Tibial artery (tissue), 4 donors: Measurements from ENCODE around the gene SRP72.
A peak's percentile ranks its signal among the peaks of the same experiment; 100 is the strongest.

ENCODE experiments used
- DNase-seq, 2 donors: peaks; one replicate each; pipeline ENCODE4 v3.0.0-alpha.2; 2019
- H3K27ac ChIP-seq, 2 donors: fragments of 200-600 bp; sonication (generic) in 1 of 2; 1 replicate in 1 of 2; 2 replicates in 1 of 2; pipeline ENCODE4 v1.5.1; 2018 to 2019; ENCODE audit warnings: mild to moderate bottlenecking in 1 of 2
- H3K27me3 ChIP-seq, 2 donors: fragments of 200-600 bp; sonication (generic) in 1 of 2; one replicate each; pipeline versions ENCODE4 v1.5.1 to v1.6.0; 2016 to 2019
- H3K36me3 ChIP-seq, 3 donors: fragments of 200-600 bp; sonication (generic) in 2 of 3; one replicate each; pipeline ENCODE4 v1.5.1; 2016 to 2019; ENCODE audit warnings: mild to moderate bottlenecking in 2 of 3
- H3K4me1 ChIP-seq, 4 donors: fragments of 200-600 bp; sonication (generic) in 2 of 4; 1 replicate in 3 of 4; 2 replicates in 1 of 4; pipeline ENCODE4 v1.5.1; 2016 to 2019
- H3K4me3 ChIP-seq, 2 donors: fragments of 200-600 bp; sonication (generic) in 1 of 2; 1 replicate in 1 of 2; 2 replicates in 1 of 2; pipeline ENCODE4 v1.5.1; 2018 to 2019; ENCODE audit warnings: mild to moderate bottlenecking in 2 of 2
- H3K9me3 ChIP-seq, 3 donors: fragments of 200-600 bp; sonication (generic) in 1 of 3; one replicate each; pipeline ENCODE4 v1.5.1; 2016 to 2019
- intact Hi-C: fragments of 100-400 bp; cut with DNase I; formaldehyde crosslinking; loops from one replicate; pipeline ENCODE4 v1.15.0; 2023; ENCODE audit warnings: low total_unique reads
- TF ChIP-seq, protein P1 (sequence below), 2 experiments: fragments of 200-600 bp in 1 of 2; fragments of 450-650 bp in 1 of 2; IDR thresholded peaks; one replicate each; pipeline ENCODE4 v1.5.1; 2017 to 2019; ENCODE audit warnings: antibody characterized with exemption in 2 of 2, mild to moderate bottlenecking in 1 of 2, moderate library complexity in 1 of 2

SRP72 gene

DNA sequence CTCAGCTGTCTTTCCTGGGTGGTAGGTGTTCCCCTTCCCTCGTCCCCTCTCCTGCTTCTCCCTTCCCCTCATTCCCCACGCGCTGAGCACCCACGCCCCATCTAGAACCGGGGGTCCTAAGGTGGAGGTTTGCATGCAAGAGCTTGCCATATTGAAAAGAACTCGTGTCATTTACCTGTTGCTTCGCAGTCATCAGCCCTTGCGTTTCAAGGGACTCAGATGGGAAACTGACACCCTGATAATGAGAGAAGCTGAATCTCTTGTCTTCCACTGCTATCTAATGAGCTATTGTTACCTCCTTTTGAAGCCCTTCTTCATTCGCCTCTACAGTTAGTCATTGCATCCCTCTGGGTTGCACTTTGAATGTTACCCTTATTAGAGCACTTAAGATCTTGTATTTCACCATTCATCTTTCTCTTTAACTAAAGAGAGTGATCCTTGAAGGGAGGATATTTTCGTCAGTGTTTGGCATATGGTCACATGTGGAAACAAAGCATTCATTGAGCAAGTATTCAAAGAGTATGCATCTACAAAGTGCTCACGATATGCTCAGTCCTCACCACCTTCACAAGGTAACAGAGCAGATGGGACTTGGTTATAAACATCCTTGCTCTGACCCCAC lies 63.8 kb downstream of the SRP72 start:
- peak overlapping the region; percentile 56 to 61 for H3K4me3 ChIP-seq
- H3K27me3 ChIP-seq, result peaks cover 0 to 8% of the 10 kb centered on the region in 2 donors
- no peak for DNase-seq
- intact Hi-C loops, result no loop called here
- no peaks in the 10 kb centered on the region for H3K9me3 ChIP-seq
- peaks cover 0 to 13% (median 7%) of the 10 kb centered on the region in 4 donors for H3K4me1 ChIP-seq
- TF ChIP-seq, protein P1, sequence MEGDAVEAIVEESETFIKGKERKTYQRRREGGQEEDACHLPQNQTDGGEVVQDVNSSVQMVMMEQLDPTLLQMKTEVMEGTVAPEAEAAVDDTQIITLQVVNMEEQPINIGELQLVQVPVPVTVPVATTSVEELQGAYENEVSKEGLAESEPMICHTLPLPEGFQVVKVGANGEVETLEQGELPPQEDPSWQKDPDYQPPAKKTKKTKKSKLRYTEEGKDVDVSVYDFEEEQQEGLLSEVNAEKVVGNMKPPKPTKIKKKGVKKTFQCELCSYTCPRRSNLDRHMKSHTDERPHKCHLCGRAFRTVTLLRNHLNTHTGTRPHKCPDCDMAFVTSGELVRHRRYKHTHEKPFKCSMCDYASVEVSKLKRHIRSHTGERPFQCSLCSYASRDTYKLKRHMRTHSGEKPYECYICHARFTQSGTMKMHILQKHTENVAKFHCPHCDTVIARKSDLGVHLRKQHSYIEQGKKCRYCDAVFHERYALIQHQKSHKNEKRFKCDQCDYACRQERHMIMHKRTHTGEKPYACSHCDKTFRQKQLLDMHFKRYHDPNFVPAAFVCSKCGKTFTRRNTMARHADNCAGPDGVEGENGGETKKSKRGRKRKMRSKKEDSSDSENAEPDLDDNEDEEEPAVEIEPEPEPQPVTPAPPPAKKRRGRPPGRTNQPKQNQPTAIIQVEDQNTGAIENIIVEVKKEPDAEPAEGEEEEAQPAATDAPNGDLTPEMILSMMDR (IDR thresholded peaks at IDR 0.05), result no peak
- H3K27ac ChIP-seq, result no peak overlapping the region
- H3K36me3 ChIP-seq, result no peaks in the 10 kb centered on the region

DNA sequence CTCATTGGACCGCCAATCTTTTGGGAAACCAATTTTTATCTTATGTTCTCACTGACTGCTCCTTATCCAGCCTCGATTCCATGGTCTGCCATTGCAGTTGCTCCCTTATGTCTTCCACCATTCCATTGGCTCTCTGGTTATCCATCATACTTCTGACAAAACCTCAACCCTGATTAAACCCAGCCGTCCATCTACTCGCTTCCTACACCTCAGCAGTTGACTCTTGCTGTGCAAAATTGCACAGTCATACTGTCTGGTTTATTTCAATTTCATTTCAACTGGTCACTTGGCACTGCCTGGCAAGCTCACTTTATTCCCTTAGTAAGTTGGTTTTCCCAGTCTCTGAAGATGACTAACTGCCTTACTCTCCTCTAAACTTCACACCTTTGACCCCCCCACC lies 64.4 kb downstream of the SRP72 start:
- TF ChIP-seq, protein P1 (IDR thresholded peaks at IDR 0.05), result no peak
- H3K9me3 ChIP-seq, result no peaks in the 10 kb centered on the region
- H3K4me1 ChIP-seq, result peaks cover 0 to 13% (median 7%) of the 10 kb centered on the region in 4 donors
- no peak for DNase-seq
- H3K4me3 ChIP-seq, result no peak overlapping the region
- H3K27ac ChIP-seq, result no peak overlapping the region
- H3K36me3 ChIP-seq, result no peaks in the 10 kb centered on the region
- intact Hi-C loops, result no loop called here
- H3K27me3 ChIP-seq, result peaks cover 0 to 9% of the 10 kb centered on the region in 2 donors

DNA sequence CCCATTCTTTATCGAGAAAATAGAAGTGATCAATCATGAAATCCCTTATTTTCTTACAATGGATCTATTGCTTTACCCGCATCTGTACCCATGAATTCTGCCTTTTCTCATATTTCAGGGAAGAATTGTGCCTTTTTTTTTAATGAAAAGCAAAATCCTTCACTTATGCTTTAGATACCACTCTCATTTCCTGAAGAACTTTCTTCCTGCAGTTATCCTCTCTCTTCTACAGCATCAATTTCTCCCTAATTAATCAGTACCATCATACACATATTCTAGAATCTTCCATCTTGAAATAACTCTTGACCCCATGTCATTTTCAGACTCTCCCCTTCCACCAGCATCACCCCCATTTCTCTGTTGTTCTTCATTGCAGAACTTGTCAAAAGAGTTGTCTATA lies 64.8 kb downstream of the SRP72 start:
- no peak for DNase-seq
- Histone ChIP-seq H3K9me3 (no peaks in the 10 kb centered on the region), H3K4me3 (no peak overlapping the region), H3K27ac (no peak overlapping the region), H3K4me1 (peaks cover 0 to 13% (median 7%) of the 10 kb centered on the region in 4 donors), H3K27me3 (peaks cover 0 to 9% of the 10 kb centered on the region in 2 donors), H3K36me3 (no peaks in the 10 kb centered on the region)
- intact Hi-C loops, result no loop called here
- TF ChIP-seq, protein P1 (IDR thresholded peaks at IDR 0.05), result no peak

DNA sequence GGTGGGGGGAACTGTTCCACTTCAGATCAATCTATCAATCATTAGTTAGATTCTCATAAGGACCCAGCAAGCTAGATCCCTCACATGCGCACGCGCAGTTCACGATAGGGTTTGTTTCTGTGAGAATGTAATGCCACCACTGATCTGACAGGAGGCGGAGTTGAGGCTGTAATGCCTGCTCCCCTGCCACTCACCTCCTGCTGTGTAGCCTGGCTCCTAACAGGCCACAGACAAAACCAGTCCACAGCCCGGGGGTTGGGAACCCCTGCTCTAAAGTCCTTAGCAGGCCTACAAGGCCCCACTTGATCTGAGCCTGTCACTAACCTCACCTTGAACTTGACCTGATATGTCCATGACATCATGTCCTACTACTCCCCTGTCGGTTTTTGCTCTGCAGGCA lies 68.5 kb downstream of the SRP72 start:
- H3K27ac ChIP-seq, result no peak overlapping the region

DNA sequence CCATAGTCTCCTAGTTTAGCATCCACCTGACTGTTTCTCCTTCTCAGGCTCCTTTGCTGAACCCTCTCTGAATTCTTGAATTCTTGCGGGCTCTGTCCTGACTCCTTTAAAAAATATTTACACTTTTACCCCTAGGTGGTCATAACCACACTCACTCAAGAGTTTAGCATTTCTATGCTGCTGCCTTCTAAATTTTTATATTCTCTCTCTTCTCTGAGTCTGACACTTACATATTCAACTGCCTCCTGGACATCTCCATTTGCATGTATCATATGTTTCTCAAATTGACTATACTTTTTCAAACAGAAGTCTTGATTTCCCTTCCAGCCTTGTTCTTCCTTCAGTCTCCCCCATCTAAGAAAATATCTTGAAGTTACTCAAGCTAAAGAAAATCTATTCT lies 69.7 kb downstream of the SRP72 start:
- no peaks in the 10 kb centered on the region for H3K4me1 ChIP-seq
- H3K9me3 ChIP-seq, result no peaks in the 10 kb centered on the region
- DNase-seq, result no peak
- H3K27me3 ChIP-seq, result peaks cover 0 to 9% of the 10 kb centered on the region in 2 donors
- H3K4me3 ChIP-seq, result no peak overlapping the region
- intact Hi-C loops, result no loop called here
- H3K36me3 ChIP-seq, result no peaks in the 10 kb centered on the region
- H3K27ac ChIP-seq, result no peak overlapping the region
- TF ChIP-seq, protein P1 (IDR thresholded peaks at IDR 0.05), result no peak

More for the DNA sequence above, 68.5 kb downstream of the SRP72 start:
- H3K27me3 ChIP-seq, result peaks cover 0 to 9% of the 10 kb centered on the region in 2 donors
- H3K4me1 ChIP-seq, result peaks cover 0 to 5% (median 3%) of the 10 kb centered on the region in 4 donors
- no peaks in the 10 kb centered on the region for H3K36me3 ChIP-seq
- no peaks in the 10 kb centered on the region for H3K9me3 ChIP-seq
- intact Hi-C loops, result no loop called here
- TF ChIP-seq, protein P1 (IDR thresholded peaks at IDR 0.05), result no peak
- no peak for DNase-seq
- no peak overlapping the region for H3K4me3 ChIP-seq
